Ascending aorta (tissue), 2 donors: ENCODE results near the gene CCDC185. TPM values are rescaled to one million over a fixed set of nuclear protein-coding genes. Genes with fewer than 3 reads are reported as not detected.

ENCODE experiments used
- DNase-seq, 2 donors: peaks; one replicate each; pipeline ENCODE4 v3.0.0-alpha.2; 2019; ENCODE audit warnings: low spot score in 2 of 2
- H3K27ac ChIP-seq, 2 donors: fragments of 200-600 bp; sonication (generic); one replicate each; pipeline ENCODE4 v1.5.1; 2016 to 2017; ENCODE audit warnings: mild to moderate bottlenecking in 1 of 2
- H3K27me3 ChIP-seq: fragments of 200-600 bp; sonication (generic); one replicate; pipeline ENCODE4 v1.5.1; 2017
- H3K36me3 ChIP-seq, 2 donors: fragments of 200-600 bp; sonication (generic); one replicate each; pipeline ENCODE4 v1.5.1; 2016
- H3K4me1 ChIP-seq, 2 donors: fragments of 200-600 bp; sonication (generic); one replicate each; pipeline ENCODE4 v1.5.1; 2016 to 2017; ENCODE audit warnings: mild to moderate bottlenecking in 1 of 2
- H3K4me3 ChIP-seq, 2 donors: fragments of 200-600 bp; sonication (generic); one replicate each; pipeline ENCODE4 v1.5.1; 2016 to 2017; ENCODE audit warnings: mild to moderate bottlenecking in 1 of 2
- H3K9me3 ChIP-seq, 2 donors: fragments of 200-600 bp; sonication (generic); one replicate each; pipeline ENCODE4 v1.5.1; 2016
- intact Hi-C: fragments of 100-400 bp; cut with DNase I; formaldehyde crosslinking; loops from one replicate; pipeline ENCODE4 v1.15.1; 2023
- total RNA-seq: library from RNA; depleted of rRNA; stranded (reverse); fragments of >200 nt; gene quantifications from one replicate; pipeline ENCODE4 v1.1.0, GENCODE V29; 2016
- TF ChIP-seq, protein P1 (sequence below), 3 experiments: fragments of 200-600 bp in 2 of 3; fragments of 450-650 bp in 1 of 3; sonication (generic) in 2 of 3; IDR thresholded peaks; one replicate each; pipeline ENCODE4 v1.5.1; 2016 to 2019; ENCODE audit warnings: antibody characterized with exemption in 3 of 3, mild to moderate bottlenecking in 1 of 3, moderate library complexity in 1 of 3

CCDC185 gene
- total RNA-seq, 1 donor from 2014 or later, result not detected

DNA sequence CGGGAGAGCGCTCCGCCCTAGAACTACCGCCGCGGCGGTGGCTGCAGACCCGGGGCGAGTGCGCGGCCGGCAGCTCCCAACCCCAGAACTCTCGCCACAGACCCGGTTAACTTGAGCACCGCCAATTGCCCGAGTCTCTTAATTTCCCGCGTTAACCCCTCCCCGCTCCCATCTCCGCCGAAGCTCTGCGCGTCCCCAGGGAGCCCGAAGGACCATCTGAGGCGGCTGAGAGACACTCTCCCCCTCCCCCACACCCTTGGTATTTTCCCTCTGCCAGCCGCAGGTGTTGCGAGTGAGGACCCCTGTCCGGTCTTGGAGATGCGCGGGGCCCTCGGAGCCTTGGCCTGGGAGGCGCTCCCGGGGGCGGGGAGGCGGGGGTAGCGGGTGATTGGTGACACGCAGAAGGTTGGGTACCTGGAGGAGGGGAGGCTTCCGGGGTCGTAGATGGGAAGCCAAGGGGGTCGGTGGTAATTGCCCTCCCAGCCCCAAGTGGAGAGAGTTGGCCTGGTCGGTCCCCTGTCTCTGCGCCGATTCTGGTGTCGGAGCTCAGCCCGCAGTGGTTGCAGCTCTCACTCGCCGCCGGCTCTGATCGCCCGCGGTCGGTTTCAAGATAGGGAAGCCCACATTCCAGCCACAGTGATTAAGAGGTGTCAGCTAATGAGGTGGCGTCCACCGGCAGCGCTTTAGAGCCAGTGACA lies 28.4 kb upstream of the CCDC185 start:
- intact Hi-C loops, result loop anchor here (5.0 to 10.0 kb wide), 2 partner anchors 62 to 230 kb away; no protein-coding TSS in a partner anchor
- Histone ChIP-seq H3K9me3 (no peaks in the 10 kb centered on the region), H3K27ac (no peak overlapping the region), H3K27me3 (no peaks in the 10 kb centered on the region), H3K36me3 (no peaks in the 10 kb centered on the region), H3K4me1 (peaks cover 9 to 12% of the 10 kb centered on the region in 2 donors), H3K4me3 (peak overlapping the region; percentile 64 to 70)
- DNase-seq, result no peak
- TF ChIP-seq, protein P1, sequence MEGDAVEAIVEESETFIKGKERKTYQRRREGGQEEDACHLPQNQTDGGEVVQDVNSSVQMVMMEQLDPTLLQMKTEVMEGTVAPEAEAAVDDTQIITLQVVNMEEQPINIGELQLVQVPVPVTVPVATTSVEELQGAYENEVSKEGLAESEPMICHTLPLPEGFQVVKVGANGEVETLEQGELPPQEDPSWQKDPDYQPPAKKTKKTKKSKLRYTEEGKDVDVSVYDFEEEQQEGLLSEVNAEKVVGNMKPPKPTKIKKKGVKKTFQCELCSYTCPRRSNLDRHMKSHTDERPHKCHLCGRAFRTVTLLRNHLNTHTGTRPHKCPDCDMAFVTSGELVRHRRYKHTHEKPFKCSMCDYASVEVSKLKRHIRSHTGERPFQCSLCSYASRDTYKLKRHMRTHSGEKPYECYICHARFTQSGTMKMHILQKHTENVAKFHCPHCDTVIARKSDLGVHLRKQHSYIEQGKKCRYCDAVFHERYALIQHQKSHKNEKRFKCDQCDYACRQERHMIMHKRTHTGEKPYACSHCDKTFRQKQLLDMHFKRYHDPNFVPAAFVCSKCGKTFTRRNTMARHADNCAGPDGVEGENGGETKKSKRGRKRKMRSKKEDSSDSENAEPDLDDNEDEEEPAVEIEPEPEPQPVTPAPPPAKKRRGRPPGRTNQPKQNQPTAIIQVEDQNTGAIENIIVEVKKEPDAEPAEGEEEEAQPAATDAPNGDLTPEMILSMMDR (IDR thresholded peaks at IDR 0.05), result no peak

DNA sequence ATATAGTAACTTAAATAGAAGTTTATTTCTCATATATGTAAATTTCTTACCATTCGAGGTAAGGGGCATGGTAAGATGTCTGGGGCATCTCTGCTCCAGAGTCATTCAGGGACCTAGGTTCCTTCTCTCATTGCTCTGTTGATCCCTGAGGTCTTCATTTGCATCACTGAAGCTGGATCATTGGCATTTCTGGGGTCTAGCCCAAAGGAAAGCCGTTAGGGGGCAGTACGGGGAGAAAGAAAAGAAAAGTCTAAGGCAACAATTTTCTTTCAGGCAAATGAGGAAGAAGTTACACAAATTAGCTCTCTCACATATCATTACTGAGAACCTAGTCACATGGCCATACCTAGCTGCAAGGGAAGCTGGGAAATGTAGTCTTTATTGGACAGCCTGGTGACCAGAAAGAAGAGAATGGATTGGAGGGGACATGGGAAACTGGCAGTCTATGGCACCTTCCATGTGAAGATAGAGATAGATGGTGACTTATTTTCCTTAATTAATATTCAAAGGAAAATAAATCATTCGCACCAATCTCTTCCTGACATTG lies 19.1 kb upstream of the CCDC185 start:
- H3K36me3 ChIP-seq, result no peaks in the 10 kb centered on the region
- intact Hi-C loops, result no loop called here
- no peaks in the 10 kb centered on the region for H3K4me1 ChIP-seq
- DNase-seq, result no peak
- no peaks in the 10 kb centered on the region for H3K9me3 ChIP-seq
- H3K27ac ChIP-seq, result no peak overlapping the region
- H3K27me3 ChIP-seq, result no peaks in the 10 kb centered on the region
- TF ChIP-seq, protein P1 (IDR thresholded peaks at IDR 0.05), result no peak
- no peak overlapping the region for H3K4me3 ChIP-seq

DNA sequence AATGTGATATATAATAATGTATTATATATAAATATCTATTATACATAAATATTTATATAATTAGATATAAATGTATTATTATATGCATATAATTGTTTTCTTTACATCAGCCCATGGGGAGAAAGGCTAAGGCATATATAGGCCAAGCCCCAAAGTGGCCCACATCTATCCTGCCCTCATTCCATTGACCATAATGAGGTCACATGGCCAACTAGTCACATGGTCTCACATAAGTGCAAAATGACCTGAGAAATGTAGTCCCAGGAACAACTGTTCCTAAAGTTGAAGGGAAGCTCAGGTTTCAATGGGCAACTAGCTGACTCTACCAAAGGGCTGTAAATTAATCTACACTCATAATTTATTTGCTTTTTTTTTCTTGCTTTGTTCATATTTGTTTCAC lies 14.5 kb upstream of the CCDC185 start:
- no peak for DNase-seq
- no peaks in the 10 kb centered on the region for H3K36me3 ChIP-seq
- TF ChIP-seq, protein P1 (IDR thresholded peaks at IDR 0.05), result no peak
- intact Hi-C loops, result no loop called here
- H3K4me3 ChIP-seq, result no peak overlapping the region
- H3K27ac ChIP-seq, result no peak overlapping the region
- H3K27me3 ChIP-seq, result no peaks in the 10 kb centered on the region
- H3K4me1 ChIP-seq, result no peaks in the 10 kb centered on the region
- no peaks in the 10 kb centered on the region for H3K9me3 ChIP-seq

DNA sequence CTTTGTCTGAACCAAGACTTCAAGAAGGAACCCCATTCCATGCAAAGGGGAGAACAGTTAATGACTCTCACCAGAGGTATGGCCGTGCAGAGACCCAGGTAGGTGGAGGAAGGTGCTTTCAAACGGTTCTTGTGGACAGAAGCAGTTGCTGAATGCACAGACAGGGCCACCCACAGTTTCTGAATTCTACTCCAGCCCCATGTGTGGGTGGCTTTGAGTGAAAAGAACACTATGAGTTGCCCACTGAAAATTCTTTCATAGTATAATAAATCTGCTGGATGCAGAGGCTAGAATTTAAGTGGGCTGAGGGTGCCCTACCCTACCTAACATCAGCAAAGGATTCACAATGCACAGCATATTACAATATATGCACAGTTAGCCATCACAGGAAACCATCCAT lies 7.2 kb upstream of the CCDC185 start:
- intact Hi-C loops, result no loop called here
- H3K36me3 ChIP-seq, result no peaks in the 10 kb centered on the region
- no peak for DNase-seq
- no peak overlapping the region for H3K27ac ChIP-seq
- TF ChIP-seq, protein P1 (IDR thresholded peaks at IDR 0.05), result no peak
- no peak overlapping the region for H3K4me3 ChIP-seq
- H3K9me3 ChIP-seq, result no peaks in the 10 kb centered on the region
- no peaks in the 10 kb centered on the region for H3K4me1 ChIP-seq
- no peaks in the 10 kb centered on the region for H3K27me3 ChIP-seq

DNA sequence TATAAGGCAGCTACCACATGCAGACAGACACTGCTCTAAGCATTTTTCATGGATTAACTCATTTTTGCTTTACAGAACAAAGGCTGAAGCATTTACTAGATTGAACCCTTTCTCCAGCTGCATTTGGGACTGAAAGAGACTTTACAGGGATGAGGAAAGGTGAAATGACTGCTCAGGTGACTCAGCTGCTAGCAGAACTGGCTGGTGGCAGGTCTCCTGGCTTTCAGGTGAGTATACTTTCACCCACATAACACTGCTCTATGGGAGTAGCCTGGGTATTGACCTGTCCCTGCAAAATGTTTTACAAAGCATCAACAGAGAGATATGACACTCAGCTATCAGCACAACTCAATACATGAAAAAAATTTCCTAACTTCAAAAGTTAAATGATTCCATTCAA lies 2.6 kb upstream of the CCDC185 start:
- Histone ChIP-seq H3K27ac (no peak overlapping the region), H3K36me3 (no peaks in the 10 kb centered on the region), H3K4me3 (no peak overlapping the region), H3K27me3 (no peaks in the 10 kb centered on the region), H3K9me3 (no peaks in the 10 kb centered on the region), H3K4me1 (peaks cover 0 to 6% of the 10 kb centered on the region in 2 donors)
- no peak for DNase-seq
- TF ChIP-seq, protein P1 (IDR thresholded peaks at IDR 0.05), result no peak
- intact Hi-C loops, result no loop called here
